AG08395 (cell line): ENCODE measurements around the gene ELP2.
A peak's percentile ranks its signal among the peaks of the same experiment; 100 is the strongest.

Experiments
- DNase-seq: peaks from one replicate; pipeline ENCODE4 v3.0.0; 2012; ENCODE audit warnings: mixed read lengths, low spot score

The ELP2 gene

GRCh38 chr18:36120297-36120696, 9.4 kb upstream of the ELP2 start:
- no peak for DNase-seq

GRCh38 chr18:36124841-36125240, 4.9 kb upstream of the ELP2 start:
- no peak for DNase-seq

DNA sequence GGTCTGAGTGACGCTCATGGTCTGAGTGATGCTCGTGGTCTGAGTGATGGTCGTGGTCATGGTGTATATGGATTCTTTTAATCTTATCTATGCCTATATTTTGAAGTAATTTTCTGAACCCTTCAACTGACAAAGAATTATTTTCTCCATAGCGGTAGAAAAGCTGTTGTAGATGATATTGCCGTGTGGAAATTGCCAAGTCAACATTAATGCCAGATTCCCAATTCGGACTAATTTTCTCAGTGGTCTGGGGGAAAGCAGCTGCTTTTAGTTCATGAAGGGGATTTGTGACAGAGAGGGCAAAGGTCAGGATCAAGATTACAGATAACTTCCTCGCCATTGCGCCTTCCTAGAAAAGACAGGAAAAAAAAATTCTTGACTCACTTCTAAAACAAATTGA, 3.0 kb upstream of the ELP2 start:
- no peak for DNase-seq

- peak; percentile 3 for DNase-seq
These were observed 1.7 kb upstream of the ELP2 start for GRCh38 chr18:36127836-36128529.

DNA sequence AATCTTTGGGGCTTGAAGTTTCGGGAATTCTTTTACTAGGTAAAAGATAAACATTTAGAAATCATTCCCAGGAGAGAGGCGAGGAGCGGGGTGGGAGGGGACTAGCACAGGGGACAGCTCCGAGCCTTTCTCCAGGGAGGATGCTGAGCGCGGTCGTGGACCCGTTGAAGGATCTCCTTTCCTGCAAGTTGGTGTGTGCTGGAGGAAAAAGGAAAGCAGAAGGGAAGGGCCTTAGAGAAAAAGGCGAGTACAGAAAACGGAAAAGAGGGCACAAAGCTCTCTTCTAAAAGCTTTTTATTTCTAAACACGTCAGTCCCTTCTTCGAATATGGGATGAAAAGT, 1.2 kb upstream of the ELP2 start:
- DNase-seq = peak; percentile 45

GRCh38 chr18:36128907-36129299, 796 bp upstream of the ELP2 start:
- DNase-seq = no peak

DNA sequence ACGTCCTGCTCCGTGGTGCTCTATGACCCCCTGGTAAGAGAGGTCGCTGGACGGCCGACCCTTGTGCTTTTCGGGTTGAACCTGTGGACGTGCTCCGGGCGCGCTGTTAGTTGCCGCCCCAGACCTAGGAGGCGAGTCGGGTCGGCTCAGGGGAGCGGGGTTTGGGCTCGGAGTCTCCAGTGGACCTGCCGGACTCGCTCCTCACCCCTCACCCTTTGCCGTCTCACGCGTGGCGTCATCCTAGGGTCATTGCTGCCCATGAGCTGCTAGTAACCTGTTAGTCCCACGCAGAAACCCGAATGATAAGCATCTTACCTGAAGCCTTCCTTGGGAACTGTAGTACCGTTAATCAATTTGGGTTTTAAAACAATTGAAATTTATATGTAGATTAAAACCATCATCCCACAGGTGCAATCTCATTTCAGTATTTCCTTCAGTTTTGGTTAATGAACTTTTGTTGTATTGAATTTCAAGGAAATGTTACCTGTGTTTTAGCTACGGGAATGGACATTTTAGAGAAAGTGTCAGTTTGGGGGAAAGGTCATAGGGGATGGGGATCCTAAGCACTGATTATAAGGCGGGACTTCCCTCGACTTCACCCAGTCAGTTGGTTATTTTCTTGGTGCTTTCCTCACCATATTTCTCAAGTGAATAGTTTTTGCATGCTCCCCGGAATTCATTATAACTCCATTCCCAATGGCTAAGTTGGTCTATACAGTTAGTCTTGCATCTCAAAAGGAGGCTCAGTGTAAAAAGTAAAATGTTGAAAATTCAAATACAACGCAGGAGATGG, 536 bp downstream of the ELP2 start:
- no peak for DNase-seq

- no peak for DNase-seq
These were observed 1.4 kb downstream of the ELP2 start for GRCh38 chr18:36130883-36131653.

DNA sequence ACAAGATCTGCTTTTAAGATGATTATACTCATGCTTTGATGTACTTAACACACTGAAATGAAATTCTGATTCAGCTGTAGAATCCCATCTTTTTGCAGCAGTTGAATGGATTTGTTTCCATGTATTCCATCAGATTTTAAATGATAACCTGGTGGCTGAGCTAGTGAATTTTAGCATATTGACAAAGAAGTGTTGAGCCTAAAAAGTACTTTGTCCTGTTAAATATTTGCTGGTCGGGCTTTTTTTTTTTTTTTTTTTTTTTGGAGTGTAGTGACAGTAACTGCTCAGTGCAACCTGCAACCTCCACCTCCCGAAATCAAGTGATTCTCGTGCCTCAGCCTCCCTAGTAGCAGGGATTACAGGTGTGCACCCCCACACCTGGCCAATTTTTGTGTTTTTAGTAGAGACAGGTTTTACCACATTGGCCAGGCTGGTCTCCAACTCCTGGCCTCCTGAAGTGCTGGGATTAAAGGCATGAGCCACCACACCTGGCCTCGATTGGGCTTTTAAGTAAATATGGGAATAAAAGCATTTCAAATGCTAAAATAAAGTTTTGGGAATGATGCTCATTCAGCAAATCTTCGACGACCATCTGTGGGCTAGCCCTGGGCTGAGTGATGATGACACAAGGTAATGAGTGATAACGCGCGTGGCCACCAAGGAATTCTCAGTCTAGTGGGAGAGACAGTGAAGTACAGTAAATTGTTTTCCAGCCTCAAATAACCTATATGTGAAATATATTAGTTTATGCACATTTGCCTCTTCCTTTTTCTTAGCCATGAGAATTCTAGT, 2.2 kb downstream of the ELP2 start:
- DNase-seq = no peak

DNA sequence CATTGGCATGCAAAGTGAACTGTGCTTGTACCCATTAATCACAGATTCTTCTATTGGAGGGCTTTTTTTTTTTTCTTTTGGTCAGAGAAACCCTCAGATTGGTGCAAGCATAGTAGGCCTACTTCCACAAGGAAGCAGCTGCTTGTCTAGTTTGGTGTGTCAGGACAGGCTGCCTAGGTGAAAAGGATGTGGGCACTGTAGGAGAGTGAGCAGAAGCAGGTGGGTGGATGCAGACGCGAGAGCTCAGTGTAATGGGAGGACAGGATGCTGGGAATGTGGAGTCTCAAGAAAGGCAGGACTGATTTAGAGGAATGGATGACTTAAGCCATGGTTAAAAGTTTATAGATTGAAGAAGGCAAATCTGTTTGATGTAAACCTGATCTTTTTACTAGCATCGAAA, 3.1 kb downstream of the ELP2 start:
- DNase-seq = no peak

GRCh38 chr18:36135264-36135663, 5.6 kb downstream of the ELP2 start:
- DNase-seq = no peak

- no peak for DNase-seq
These were observed 9.5 kb downstream of the ELP2 start for GRCh38 chr18:36139245-36139644.

- no peak for DNase-seq
These were observed 11.9 kb downstream of the ELP2 start for GRCh38 chr18:36141576-36141975.

DNA sequence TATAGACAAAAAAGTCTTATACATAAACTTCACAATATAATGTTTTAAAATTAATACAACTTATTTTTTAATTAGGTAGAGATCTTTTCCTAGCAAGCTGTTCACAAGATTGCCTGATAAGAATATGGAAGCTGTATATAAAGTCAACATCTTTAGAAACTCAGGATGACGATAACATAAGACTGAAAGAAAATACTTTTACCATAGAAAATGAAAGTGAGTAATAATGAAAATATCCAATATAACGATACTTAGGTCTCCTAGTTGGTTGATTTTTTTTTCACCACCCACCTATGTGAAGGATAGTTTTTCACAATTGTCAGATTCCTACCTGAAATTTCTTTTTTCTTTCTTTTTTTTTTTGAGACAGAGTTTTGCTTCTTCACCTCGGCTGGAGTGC, 13.1 kb downstream of the ELP2 start:
- no peak for DNase-seq

GRCh38 chr18:36143391-36143790, 13.7 kb downstream of the ELP2 start:
- no peak for DNase-seq

GRCh38 chr18:36149514-36150289, 20.0 kb downstream of the ELP2 start:
- no peak for DNase-seq

DNA sequence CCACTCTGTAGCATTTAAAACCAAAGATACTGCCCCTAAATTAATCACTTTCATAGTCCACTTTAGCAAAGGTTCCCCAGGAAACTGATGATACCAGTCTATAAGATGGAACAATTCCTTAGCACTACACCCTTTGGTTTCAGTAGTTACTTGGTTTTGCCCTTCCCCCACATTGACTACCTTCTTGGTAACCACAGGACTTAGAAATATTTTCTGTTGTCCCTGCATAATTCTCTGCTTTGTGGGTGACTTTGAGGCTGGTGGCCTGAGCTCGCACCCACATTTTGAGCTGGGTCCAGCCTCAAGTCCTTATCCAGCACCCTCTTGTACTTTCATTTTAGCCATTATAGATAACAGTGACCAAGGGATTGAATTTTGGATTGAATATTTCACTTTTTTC, 23.1 kb downstream of the ELP2 start:
- DNase-seq = no peak

DNA sequence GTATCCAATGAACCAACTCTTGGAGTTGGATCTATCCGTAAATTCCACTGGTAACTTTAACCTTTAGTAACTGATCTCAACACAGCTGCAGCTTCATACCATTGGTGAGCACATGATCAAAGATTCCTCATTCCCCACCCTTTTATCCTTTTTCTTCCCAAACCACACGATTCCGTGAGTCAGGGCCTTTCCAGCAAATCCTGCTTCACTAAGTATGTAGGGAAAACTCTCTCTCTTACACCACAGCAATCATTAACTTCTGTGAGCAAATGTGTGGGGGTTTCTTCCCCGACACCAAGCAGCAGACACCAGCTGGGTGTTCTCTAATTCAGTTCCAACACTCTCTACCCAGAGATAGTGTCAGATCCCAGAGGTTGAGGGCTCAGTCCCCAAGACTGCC, 23.5 kb downstream of the ELP2 start:
- DNase-seq = peak; percentile 64

DNA sequence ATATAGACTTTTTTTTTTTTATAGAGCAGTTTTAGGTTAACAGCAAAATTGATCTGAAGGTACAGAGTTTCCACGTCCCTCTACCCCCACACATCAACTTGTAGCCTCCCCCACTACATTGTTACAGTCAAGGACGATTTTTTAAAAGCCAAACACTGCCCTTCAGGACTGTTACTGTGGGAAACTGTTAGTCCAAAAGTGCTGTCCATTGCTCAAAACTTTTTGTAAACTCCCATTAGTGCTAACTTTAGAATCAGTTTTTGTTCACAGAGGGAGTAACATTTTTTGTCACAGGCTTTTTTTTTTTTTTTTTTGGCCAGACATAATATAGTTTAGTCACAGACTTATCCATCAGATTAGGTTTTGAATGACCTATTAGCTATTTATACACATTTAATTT, 24.1 kb downstream of the ELP2 start:
- no peak for DNase-seq

GRCh38 chr18:36155851-36156757, 26.4 kb downstream of the ELP2 start:
- DNase-seq = no peak
